GM19463 (cell line): Measurements from ENCODE around the gene MLF1.
"Not testable (repeated sequence)": the region's sequence is repeated elsewhere in the genome, so short reads cannot be mapped to it uniquely, and the experiment has no call there.

ENCODE experiments used
- ATAC-seq: cut with Tn5 transposase; IDR thresholded peaks from one replicate; pipeline ENCODE4 v1.9.1; 2021; ENCODE audit warnings: mild to moderate bottlenecking, moderate library complexity; ENCODE audit not compliant: unreplicated experiment

The MLF1 gene, protein sequence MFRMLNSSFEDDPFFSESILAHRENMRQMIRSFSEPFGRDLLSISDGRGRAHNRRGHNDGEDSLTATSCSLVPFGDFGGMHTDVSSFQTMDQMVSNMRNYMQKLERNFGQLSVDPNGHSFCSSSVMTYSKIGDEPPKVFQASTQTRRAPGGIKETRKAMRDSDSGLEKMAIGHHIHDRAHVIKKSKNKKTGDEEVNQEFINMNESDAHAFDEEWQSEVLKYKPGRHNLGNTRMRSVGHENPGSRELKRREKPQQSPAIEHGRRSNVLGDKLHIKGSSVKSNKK

DNA sequence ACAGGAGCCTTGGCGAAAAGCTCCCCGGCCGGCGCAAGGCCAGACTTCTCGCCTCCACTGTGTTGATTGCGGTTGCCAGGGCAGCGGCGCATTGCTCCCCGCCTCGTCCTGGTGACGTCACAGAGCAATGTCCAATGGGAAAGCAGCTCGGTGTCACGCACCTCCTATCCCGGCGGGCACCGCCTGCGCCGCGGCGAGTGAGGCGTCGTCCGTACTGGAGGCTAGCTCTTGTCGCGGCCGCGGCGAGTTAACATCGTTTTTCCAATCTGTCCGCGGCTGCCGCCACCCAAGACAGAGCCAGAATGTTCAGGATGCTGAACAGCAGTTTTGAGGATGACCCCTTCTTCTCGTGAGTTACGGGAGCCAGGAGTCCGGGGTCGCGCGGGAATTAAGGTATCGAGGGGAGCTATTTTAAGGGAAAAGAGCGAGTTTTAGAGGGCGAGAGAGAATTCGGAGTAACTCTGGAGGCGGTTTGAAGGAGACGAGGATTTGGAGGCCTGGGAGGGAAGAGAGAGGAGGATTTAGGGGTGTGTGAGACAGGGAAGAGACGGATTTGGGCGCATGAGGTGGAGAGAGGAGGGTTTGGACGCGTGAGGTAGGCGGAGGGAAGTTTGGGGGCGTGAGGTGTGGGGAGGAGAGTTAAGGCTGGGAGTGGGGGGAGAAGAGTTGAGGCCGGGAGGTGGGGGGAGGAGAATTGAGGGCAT is at the start of gene MLF1:
MLF1 (plus strand) TSS at position 196 of the 704 bp plus-strand sequence; CDS start at position 303, 107 bp downstream.
- peak; percentile 100 for ATAC-seq

DNA sequence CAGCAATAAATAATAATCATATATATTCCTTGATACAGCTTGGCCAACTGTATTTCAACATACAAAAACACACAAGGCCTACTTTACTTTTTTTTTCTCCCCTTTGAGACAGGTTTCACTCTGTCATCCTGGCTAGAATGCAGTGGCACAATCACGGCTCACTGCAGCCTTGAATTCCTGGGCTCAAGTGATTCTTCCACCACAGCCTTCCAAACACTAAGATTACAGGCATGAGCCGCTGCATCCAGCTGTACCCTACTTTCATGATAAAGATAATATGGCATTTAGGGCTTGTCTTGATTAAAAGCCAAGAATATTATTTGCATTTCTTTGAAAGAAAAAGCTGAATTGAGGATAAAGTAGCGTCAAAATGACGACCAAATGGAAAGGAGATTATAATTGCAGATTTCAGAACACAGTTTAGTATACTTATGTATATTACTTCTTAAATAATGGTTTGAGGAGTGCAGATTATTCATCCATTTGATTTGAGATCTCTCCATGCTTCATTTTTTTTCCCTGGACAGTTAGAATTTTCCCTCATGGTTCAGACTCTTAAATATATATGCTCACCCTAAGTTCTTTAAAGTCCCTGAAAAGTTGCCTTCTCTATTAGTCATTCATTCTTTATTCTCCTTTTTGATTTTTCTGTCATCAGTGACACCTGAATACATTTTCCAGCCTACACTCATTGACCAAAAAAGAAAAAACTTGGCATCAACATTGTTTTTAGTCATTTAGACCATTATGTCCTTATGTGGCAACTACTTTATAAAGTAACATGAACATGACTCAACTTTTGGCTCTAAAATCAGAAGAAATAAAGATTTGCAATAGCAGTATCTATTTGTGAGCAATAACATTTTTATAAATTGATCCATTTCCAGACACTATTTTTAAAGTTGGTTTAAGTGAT is 48.5 kb upstream of the MLF1 start:
- no peak for ATAC-seq

DNA sequence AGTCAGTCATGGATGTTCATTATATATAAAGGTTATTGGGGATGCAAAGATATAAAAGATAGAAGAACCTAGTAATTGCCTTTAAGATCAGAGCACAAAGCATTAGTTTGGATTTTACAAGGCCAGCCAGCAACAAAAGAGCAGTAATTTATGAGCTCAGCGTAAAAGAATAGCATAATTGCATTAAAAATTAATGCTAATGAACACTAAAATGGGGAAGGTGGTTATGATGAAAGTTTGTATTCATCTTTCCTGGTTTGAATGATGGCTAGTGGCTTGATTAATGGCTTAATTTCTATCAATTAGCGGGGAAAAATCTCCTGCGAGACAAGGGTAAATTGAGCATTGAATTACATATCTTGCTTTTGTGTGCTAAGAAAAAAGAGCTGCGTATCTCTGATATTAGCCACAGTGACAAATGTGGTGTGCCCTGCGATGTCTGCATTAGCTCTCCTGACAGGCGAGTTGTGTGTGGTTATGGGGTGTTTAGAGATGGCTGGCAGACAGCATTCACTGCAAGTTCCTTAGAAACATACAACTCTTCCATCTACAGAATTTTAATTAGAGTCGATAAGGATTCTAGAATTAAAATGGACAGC is 42.8 kb upstream of the MLF1 start:
- ATAC-seq, result no peak

DNA sequence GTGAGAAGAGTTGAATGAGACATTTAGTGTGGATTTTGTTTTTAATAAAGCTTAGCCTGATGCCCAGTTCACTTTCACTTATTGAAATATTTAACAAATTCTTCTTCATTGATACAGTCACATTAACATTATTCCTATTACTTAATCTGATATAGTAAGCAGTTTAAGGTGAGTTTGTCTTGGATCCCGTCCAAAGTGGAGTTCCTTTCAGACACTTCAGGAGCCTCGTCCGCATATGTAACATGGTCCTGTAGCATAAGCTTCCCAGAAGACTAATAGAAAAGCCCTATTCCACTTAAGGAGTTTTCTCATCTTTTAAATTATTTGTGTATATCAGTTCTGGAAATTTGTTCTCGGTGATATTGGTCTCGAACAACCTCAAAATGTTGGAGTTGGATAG is 39.7 kb upstream of the MLF1 start:
- ATAC-seq, result no peak

DNA sequence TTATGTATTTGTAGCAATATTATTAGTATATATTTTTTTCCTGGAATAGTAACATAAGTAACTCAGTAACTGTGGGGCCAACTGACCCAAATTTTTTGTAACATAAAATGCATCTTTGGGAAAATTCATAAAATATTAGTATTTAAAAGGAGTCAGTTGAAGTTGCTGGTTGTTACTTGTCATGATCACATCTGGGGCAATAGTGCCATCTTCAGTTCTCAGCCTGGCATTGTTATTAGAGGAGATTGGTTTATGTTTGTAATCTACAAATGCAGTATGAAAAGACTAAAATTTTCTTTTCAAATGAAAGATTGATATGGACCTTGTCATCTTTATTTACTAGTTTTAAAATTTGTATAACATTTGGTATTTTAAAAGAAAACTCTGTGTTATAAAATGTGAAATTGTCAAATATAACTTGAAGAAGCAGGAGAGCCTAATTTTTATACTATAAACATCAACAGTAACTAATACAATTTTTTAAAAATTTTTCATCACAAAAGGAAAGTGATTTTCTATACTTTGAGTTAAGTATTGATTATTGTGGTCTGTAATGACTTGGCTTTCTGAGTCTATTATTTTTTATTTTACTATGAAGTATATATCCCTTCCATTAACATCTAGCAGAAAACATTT is 38.8 kb upstream of the MLF1 start:
- no peak for ATAC-seq

DNA sequence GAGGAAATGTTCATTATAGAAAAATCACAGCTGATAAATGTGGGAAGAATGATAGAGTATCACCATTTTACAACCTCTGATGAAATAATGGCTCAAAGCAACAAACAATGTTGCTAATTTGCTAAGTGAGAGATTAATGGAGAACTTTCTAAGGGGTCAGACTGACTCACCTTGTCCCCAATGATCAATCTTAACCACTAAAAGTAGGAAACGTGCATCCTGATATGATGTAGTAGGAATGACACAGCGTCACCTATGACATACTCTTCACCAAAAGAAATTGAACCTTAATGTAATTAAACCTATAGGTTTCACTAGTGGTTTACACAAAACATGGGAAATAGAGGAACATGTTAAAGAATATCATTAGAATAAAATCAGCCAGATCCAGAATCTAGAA is 35.1 kb upstream of the MLF1 start:
- no peak for ATAC-seq

DNA sequence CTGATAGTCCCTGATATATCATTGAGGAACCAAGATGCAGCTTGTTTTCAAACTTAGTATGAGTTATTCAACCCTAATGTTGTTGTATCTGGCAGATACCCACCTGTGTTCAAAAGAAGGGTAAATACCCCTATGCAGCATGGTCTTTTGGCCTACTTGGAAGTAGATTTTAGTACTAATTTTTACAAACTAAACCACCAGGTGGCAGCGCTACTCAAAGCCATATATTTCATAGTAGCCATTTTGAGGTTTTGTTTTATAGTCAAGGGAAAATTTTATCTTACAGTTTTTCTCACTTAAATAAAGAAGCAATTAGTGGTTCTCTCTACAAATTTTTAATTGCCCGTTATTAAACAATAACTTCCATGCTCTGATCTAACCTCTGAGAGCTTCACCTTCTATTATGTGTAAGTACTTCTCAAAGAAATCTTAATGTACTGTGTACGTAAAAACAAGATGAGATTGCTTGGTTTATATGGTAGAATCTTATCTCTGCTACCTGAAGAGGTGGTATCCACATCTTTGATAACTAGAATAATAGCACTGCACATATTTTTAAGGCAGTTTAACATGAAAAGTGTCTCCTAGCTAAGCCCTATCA is 31.5 kb upstream of the MLF1 start:
- peak; percentile 70 for ATAC-seq

DNA sequence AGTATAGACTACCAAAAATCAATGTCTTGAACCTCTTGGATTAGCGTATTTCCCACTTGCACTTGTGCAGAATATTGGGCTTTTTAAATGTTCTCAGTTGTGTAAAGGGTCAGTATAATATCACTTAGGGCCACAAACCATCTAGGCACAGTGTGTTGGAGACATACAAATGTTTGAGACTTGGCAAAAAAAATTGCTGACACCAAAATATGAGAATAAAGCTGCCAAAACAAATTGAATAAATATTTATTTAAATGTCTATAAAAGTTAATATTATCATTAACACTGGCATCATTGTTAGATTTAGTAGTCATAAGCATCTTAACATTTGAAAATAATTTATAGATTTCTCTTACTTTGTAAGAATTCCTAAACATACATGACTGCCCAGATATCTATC is 30.9 kb upstream of the MLF1 start:
- ATAC-seq, result no peak

DNA sequence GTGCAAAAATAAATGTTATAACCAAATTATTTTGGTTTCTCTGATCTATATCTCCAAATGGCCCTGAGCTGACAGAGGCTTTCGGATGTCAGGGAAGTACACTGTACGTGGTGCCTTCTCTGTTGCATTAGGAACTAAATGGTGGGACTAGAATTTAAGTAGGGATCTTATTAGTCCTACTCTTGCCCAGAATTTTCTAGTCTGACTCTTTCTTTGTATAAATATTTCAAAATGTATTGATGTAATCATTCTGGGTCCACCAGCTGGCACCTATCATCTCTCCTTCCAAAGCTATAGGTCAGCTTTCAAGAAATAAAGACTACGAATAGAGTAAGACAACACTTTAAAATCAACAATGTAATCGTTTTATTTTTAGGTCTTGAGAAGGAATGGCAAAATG is 22.3 kb upstream of the MLF1 start:
- no peak for ATAC-seq

DNA sequence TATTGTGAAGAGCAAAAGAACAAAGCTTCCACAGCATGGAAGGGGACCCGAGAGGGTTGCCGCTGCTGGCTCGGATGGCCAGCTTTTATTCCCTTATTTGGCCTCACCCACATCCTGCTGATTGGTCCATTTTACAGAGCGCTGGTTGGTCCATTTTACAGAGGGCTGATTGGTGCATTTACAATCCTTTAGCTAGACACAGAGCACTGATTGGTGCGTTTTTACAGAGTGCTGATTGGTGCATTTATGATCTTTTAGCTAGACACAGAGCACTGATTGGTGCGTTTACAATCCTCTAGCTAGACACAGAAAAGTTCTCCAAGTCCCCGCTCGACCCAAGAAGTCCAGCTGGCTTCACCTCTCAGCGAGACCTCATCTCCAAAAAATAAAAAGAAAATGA is 21.1 kb upstream of the MLF1 start:
- not testable (repeated sequence) for ATAC-seq

DNA sequence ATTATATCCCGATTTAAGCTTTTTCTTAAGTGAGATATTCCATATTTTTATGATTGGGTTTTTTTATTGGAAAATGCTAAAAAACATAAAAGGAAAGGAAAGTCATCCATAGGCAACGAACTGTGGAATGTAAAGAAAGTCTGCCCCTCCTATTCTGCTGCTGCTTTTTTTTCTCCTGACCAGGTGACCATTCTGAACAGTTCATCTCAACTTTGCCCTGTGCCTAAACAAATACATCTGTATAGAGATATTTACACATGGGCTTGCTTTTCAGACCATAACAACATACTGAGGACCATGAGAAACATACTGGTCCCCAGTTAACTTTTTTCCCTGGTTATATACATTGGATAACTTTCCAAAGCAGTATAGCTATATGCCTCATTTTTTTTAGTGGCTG is 18.9 kb upstream of the MLF1 start:
- no peak for ATAC-seq

DNA sequence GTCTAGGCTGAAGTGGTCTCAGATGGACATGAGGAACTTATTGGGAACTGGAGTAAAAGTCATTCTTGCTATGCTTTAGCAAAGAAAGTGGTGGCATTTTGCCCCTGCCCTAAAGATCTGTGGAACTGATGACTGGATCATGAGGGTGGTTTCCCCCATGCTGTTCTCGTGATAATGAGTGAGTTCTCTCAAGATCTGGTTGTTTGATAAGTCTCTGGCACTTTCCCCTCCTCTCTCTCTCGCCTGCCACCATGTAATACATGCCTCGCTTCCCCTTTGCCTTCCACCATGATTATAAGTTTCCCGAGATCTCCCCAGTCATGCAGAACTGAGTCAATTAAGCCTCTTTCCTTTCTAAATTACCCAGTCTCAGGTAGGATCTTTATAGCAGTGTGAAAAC is 11.5 kb upstream of the MLF1 start:
- no peak for ATAC-seq

DNA sequence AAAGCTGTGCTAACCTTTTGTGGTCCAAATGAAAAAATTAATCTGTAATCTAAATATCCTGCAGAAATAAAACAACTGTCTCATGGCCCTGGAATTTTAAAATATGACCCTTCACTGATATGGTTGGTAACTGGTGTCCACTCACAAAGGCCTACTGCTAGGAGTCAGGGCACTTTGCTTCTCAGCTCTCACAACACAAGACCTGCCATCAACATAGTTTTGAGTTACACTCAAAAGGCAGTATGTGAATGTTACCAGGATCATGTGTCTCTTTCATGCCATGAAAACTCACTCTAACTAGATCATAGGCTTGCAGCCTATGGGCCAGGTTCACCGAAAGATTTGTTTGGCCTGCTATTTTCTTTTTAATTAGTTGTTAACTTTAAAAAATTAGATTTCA is 10.0 kb upstream of the MLF1 start:
- no peak for ATAC-seq

DNA sequence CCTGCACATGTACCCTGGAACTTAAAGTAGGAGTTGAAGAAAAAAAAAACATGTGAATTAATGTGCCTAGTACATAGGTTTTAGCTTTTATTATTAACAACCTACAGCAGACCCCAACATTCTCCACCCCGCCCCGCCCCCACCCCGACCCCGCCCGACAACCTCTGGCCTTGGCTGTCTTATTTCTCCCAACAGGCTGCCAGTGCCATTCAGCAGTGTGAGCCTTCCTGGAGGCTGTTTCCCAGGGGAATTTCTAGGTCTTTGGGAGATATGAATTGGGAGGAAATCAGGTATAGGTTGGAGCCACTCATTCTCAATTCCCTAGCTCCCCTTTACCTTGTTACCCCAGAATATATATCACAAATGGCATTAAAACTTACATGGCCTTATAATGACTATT is 8.3 kb upstream of the MLF1 start:
- ATAC-seq, result no peak

DNA sequence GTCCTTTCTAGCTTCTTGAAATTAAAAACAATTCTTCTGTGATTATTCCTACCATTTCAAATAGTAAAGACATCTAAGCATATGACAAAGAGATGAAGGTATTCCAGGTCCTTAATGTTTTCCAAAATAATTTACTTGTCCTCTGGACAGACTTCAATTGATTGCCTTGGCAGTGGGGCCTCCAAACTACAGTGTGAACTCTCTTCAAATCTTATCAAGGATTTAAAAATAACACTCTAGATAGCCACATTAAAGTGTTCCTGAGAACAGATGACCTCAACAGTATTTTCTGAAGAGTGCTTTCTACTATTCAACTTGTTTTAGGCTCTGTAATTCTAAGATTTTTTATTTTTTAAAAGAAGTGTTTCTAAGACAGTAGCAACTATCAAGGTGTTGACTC is 7.9 kb upstream of the MLF1 start:
- no peak for ATAC-seq

DNA sequence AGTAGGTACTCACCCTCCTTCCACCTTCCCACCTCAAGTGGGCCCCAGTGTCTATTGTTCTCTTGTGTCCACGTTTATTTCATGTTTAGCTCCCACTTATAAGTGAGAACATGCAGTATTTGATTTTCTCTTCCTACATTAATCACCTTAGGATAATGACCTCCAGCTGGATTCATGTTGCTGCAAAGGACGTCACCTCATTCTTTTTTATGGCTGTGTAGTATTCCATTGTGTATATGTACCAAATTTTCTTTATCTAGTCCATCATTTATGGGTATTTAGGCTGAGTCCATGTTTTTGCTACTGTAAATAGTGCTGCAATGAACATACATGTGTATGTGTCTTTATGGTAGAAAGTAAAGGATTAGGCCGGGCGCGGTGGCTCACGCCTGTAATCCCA is 5.9 kb upstream of the MLF1 start:
- no peak for ATAC-seq

DNA sequence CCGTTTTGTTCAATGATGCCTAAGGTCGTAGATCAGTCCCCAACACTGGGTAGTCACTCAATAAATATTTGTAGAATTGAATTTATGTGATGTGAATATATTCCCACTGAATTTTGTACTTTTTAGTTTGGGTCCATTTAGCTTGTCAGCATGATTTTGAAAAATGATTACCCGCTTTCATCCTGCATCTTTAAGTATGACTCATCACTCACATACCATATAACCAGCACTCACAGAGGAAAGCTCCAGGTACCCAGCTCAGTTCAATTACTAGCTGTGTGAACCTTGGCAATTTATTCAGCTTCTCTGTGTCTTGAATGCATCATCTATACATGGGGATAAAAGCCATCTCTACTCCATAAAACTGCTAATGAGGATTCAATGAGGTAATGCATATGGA is 2.2 kb upstream of the MLF1 start:
- no peak for ATAC-seq

DNA sequence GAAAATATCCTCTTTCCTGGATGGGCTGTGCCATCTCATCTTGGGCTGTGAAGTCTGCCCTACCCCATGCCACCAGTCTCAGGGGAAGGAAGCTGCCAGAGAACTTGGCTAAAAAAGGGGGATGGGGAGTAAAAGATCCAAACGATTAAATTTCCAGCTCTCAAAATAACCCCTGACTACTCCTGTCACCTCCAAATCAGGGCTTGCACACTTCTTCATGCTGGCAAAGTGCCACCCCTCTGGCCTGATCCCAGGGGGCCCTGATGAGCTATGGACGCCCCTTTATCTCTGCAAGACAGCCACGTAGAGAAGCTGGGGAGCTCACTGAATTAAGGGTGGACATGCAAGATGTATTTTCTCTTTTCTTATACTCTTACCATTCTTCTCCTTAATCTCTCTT is 1.2 kb upstream of the MLF1 start:
- no peak for ATAC-seq

DNA sequence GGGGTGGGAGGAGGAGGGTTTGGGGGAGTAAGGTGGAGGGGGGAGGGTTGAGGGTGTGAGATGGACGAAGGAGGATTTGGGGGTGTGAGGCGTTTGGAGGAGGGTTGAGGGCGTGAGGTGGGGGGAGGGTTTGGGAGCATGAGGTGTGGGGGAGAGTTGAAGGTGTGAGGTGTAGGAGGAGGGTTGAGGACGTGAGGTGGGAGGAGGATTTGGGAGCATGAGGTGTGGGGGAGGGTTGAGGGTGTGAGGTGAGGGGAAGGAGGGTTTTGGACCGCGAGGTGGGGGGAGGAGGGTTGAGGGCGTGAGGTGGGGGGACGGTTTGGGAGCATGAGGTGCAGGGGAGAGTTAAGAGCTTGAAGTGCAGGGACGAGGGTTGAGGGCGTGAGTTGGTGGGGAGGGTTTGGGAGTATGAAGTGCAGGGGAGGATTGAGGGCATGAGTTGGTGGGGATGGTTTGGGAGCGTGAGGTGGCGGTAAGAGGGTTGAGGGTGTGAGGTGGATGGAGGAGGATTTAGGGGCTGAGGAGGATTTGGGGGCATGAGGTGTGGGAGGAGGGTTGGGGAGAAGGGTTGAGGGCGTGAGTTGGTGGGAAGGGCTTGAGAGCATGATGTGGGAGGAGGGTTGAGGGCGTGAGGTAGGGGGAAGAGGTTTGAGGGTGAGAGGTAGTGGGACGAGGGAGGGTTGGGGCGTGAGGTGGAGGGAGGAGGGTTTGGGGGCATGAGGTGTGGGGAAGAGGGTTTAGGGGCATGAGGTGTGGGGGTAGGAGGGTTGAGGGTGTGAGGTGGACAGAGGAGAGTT is 1.2 kb downstream of the MLF1 start:
- no peak for ATAC-seq

DNA sequence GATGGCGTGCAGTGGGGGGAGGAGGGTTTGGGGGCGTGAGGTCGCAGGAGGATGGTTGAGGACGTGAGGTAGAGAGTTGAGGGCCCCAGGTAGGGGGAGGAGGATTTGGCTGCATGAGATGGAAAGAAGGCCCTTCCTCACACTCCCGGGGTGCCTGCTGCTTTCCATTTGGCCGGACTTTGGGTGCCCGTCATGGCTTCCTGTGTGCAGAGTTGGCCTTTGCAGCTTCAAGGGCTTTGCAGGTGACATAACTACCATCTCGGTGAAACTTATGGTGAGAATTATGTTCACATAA is 1.7 kb downstream of the MLF1 start:
- ATAC-seq, result no peak
